K562 (cell line): ENCODE measurements around the gene PLCB1. TPM values are rescaled to one million over a fixed set of nuclear protein-coding genes. Genes with fewer than 3 reads are reported as not detected.

Experiments
- ATAC-seq: fragments of 200-7000 bp; cut with Tn5 transposase; 3 replicates; pipeline ENCODE4 v1.9.1; 2020; ENCODE audit warnings: moderate library complexity
- BruUV-seq: library from RNA; stranded (reverse); fragments of 400-500 nt; replicated peaks from 2 replicates; lab custom pipeline; 2021; lab: Mats Ljungman, UMichigan
- CTCF ChIA-PET: fragments of 300-600 bp; formaldehyde crosslinking; extraction: SDS; loops from one replicate; lab custom pipeline; 2021; ENCODE audit warnings: low intra/inter-chr PET ratio; lab: Yijun Ruan, JAX
- POLR2A ChIA-PET: fragments of 300-600, 350-650 bp; sonication (Branson Sonifier 250); formaldehyde crosslinking; extraction: SDS; loops from one replicate; lab custom pipeline; 2021; ENCODE audit warnings: antibody characterized with exemption, inconsistent platforms; lab: Yijun Ruan, JAX
- DNase-seq, 4 experiments: peaks; one replicate each; pipeline versions ENCODE4 v3.0.0 to v3.0.0-alpha.2; 2011 to 2018; ENCODE audit warnings: low spot score in 3 of 4, mixed read lengths in 3 of 4; ENCODE audit errors: extremely low read depth in 1 of 4
- FAIRE-seq: peaks from 2 replicates; lab custom pipeline; 2011; peaks lifted over from hg19 to GRCh38; lab: Jason Lieb, UNC
- H2AFZ ChIP-seq: 2 replicates; pipeline ENCODE4 v1.6.0; 2011; ENCODE audit warnings: low read depth, low read length, control low read depth, inconsistent platforms
- H3K27ac ChIP-seq: fragments of 200-600 bp; 3 replicates; pipeline ENCODE4 v1.8.0; 2011; ENCODE audit warnings: low read depth, mild to moderate bottlenecking, control low read depth, inconsistent platforms, low read length, moderate library complexity, mixed read lengths; ENCODE audit errors: extremely low read depth
- H3K27me3 ChIP-seq, 2 experiments: fragments of 300-600 bp in 1 of 2; 2 replicates in 1 of 2; 3 replicates in 1 of 2; pipeline versions ENCODE4 v1.6.0 to v1.8.0; 2011; ENCODE audit warnings: inconsistent platforms in 2 of 2, low read length in 2 of 2, mild to moderate bottlenecking in 1 of 2, mixed read lengths in 1 of 2, moderate library complexity in 1 of 2; ENCODE audit not compliant: control insufficient read depth in 2 of 2, insufficient read depth in 2 of 2
- H3K36me3 ChIP-seq: fragments of 300-600 bp; 3 replicates; pipeline ENCODE4 v1.8.0; 2011; ENCODE audit warnings: mild to moderate bottlenecking, low read length, inconsistent platforms; ENCODE audit not compliant: control insufficient read depth, insufficient read depth
- H3K4me1 ChIP-seq, 2 experiments: fragments of 200-600 bp in 1 of 2; replicated peaks in 1 of 2; 2 replicates in 1 of 2; 3 replicates in 1 of 2; pipeline versions ENCODE4 v1.5.1 to v1.8.0; 2011; ENCODE audit warnings: inconsistent platforms in 2 of 2, low read length in 2 of 2, mild to moderate bottlenecking in 1 of 2, mixed read lengths in 1 of 2, moderate library complexity in 1 of 2; ENCODE audit not compliant: control insufficient read depth in 2 of 2, insufficient read depth in 2 of 2
- H3K4me2 ChIP-seq: 2 replicates; pipeline ENCODE4 v1.6.1; 2011; ENCODE audit warnings: low read length, control low read depth, inconsistent platforms, mixed read lengths; ENCODE audit not compliant: insufficient read depth
- H3K4me3 ChIP-seq: fragments of 200-600 bp; sonication (generic), shearing (Covaris generic); 2 replicates; pipeline ENCODE4 v1.5.1; 2016; ENCODE audit warnings: control low read depth, inconsistent platforms
- H3K79me2 ChIP-seq: fragments of 200-600 bp; 3 replicates; pipeline ENCODE4 v1.8.0; 2011; ENCODE audit warnings: low read length, inconsistent platforms; ENCODE audit not compliant: control insufficient read depth, insufficient read depth
- H3K9ac ChIP-seq, 2 experiments: 2 replicates each; pipeline versions ENCODE4 v1.6.0 to v1.6.1; 2011; ENCODE audit warnings: low read depth in 2 of 2, low read length in 2 of 2, control low read depth in 1 of 2, inconsistent platforms in 1 of 2, mild to moderate bottlenecking in 1 of 2, mixed read lengths in 1 of 2; ENCODE audit not compliant: insufficient read depth in 1 of 2
- H3K9me1 ChIP-seq: one replicate; pipeline ENCODE4 v1.6.0; 2011; ENCODE audit warnings: inconsistent platforms, mild to moderate bottlenecking, low read length, moderate library complexity; ENCODE audit not compliant: control insufficient read depth, insufficient read depth
- H3K9me3 ChIP-seq: replicated peaks from 2 replicates; pipeline ENCODE4 v1.5.1; 2011; ENCODE audit warnings: low read depth, low read length, inconsistent platforms; ENCODE audit not compliant: control insufficient read depth, insufficient read depth
- H4K20me1 ChIP-seq: replicated peaks from 2 replicates; pipeline ENCODE4 v1.6.1; 2011; ENCODE audit warnings: low read length, inconsistent platforms, mixed read lengths; ENCODE audit not compliant: control insufficient read depth, insufficient read depth
- CTBP1 ChIP-seq: fragments of 450-650 bp; IDR thresholded peaks from 2 replicates; pipeline ENCODE4 v1.6.1; 2016; ENCODE audit warnings: borderline replicate concordance
- KDM1A ChIP-seq, 2 experiments: fragments of 450-650 bp; IDR thresholded peaks; 2 replicates each; pipeline ENCODE4 v1.6.1; 2016; ENCODE audit warnings: mild to moderate bottlenecking in 2 of 2
- KLF10 ChIP-seq: fragments of 250-450 bp; sonication (Bioruptor Pico); IDR thresholded peaks from 2 replicates; pipeline ENCODE4 v1.6.1; 2021; ENCODE audit warnings: matching md5 sums
- RAD21 ChIP-seq, 2 experiments: fragments of 250-450 bp in 1 of 2; fragments of 450-650 bp in 1 of 2; sonication (Bioruptor Pico) in 1 of 2; formaldehyde crosslinking in 1 of 2; IDR thresholded peaks in 1 of 2; conservative IDR thresholded peaks in 1 of 2; 2 replicates each; pipeline versions ENCODE4 v1.4.0 to v1.8.0; 2020 to 2022; ENCODE audit warnings: mild to moderate bottlenecking in 2 of 2, moderate library complexity in 1 of 2
- RBM22 ChIP-seq: fragments of 200-400 bp; formaldehyde crosslinking; IDR thresholded peaks from 2 replicates; pipeline ENCODE4 v1.6.1; 2018; ENCODE audit warnings: low read length, low read depth; ENCODE audit not compliant: poor library complexity, severe bottlenecking
- TBL1XR1 ChIP-seq, 2 experiments: IDR thresholded peaks; 2 replicates each; pipeline ENCODE4 v1.6.1; 2012; ENCODE audit warnings: improper control_type of control experiment in 2 of 2, low read length in 2 of 2, mild to moderate bottlenecking in 1 of 2
- ZFP36 ChIP-seq: fragments of 150-350 bp; IDR thresholded peaks from 2 replicates; pipeline ENCODE4 v1.6.1; 2018; ENCODE audit warnings: low read length, low read depth; ENCODE audit not compliant: partially characterized antibody
- ZKSCAN8 ChIP-seq: fragments of 200-800 bp; sonication (Bioruptor generic); IDR thresholded peaks from 2 replicates; pipeline ENCODE4 v1.6.1; 2016; ENCODE audit warnings: missing genetic modification characterization, missing compliant biosample characterization
- ZNF253 ChIP-seq: fragments of 250-450 bp; sonication (Bioruptor Pico); conservative IDR thresholded peaks from 2 replicates; pipeline ENCODE4 v1.6.1; 2021; ENCODE audit warnings: mild to moderate bottlenecking
- WGBS: fragments of 100-300 bp; shearing (Covaris generic); methylation state at CpG from one replicate; pipeline ENCODE4 v1.1.6; 2016; ENCODE audit warnings: low coverage, mixed read lengths; ENCODE audit not compliant: insufficient coverage; ENCODE audit errors: missing lambda C conversion rate; 5-methylcytosine and 5-hydroxymethylcytosine counted together
- in situ Hi-C: fragments of 300-500 bp; cut with MboI; formaldehyde crosslinking; loops from 4 replicates; pipeline ENCODE4 v1.15.0; 2018; ENCODE audit warnings: inconsistent platforms, mixed read lengths
- intact Hi-C: fragments of 100-400 bp; cut with micrococcal nuclease; formaldehyde crosslinking; loops from 2 replicates; pipeline ENCODE4 v1.14.2; 2022
- polyA plus RNA-seq, 8 experiments: library from polyadenylated mRNA; depleted of rRNA in 4 of 8; stranded (reverse) in 5 of 8; unstranded in 3 of 8; fragments of >200 nt; fragmentation: Nextera tagmentation in 2 of 8; fragmentation: Illumina TruSeq in 1 of 8; extraction: Ambion mirVana in 2 of 8; extraction: Trizol in 1 of 8; gene quantifications; 2 replicates each; pipeline versions ENCODE4 v1.2.1 to v1.2.3, GENCODE V29; 2011 to 2014; ENCODE audit warnings: inconsistent platforms in 1 of 8, missing spikeins in 1 of 8
- total RNA-seq, 7 experiments: library from RNA; depleted of rRNA in 6 of 7; stranded (reverse); fragments of >200 nt in 6 of 7; fragmentation: Illumina TruSeq in 2 of 7; extraction: Trizol in 2 of 7; gene quantifications; 2 replicates each; pipeline versions ENCODE4 v1.2.1 to v1.2.3, GENCODE V29; 2011 to 2021; ENCODE audit warnings: low replicate concordance in 1 of 7
- TF ChIP-seq, protein P1 (sequence below): sonication (generic); formaldehyde crosslinking; IDR thresholded peaks from 2 replicates; pipeline ENCODE4 v1.8.1; 2023; ENCODE audit warnings: mild to moderate bottlenecking, missing genetic modification reagents
- TF ChIP-seq, protein P2 (sequence below): fragments of 450-650 bp; IDR thresholded peaks from 2 replicates; pipeline ENCODE4 v1.6.1; 2016; ENCODE audit warnings: borderline replicate concordance
- TF ChIP-seq, protein P3 (sequence below): sonication (generic); formaldehyde crosslinking; IDR thresholded peaks from 2 replicates; pipeline ENCODE4 v1.8.1; 2023; ENCODE audit warnings: mild to moderate bottlenecking, missing genetic modification reagents

Gene PLCB1
- total and polyA plus RNA-seq, 9 of the 15 experiments (the other 6 are each of a cell fraction or from before 2014, with no cell fraction given) = 0.34 to 3.1 (median 1.3) TPM

DNA sequence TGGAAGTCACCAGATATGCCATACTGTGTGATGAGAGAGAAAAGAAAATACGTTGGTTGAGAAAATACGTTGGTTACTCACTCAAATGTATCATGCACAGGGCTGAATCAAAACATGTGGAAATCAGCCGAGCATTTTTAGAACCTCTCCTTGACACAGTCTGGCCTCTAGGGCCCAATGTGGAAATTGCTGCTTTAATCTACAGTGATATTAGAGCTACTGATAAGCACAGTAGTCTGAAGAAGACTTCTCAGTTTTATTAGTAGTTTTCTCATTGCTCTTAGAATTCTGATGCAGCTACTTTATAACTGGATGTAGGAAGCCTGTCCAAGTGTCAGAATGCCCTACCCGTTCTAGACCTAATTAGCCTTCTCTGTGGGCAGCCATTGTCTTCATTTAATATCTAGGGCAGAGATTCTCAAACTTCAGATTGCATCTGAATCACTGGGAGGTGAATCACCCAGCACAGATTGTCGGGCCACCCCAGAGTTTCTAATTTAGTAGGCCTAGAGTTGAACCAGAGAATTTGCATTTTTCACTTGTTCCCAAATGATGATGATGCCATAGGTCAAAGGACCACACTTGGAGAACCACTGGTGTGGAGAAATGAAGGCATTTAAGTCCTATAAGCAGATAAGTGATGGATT, 229.1 kb downstream of the PLCB1 start:
- intact Hi-C loops = no loop called here
- Histone ChIP-seq H3K9me3 (0 out of 2 replicates have a peak, but pooled peaks cover 2% of the 10 kb centered on the region), H3K27me3 (no peaks in the 10 kb centered on the region), H3K9ac (no peak overlapping the region), H3K9me1 (no peaks in the 10 kb centered on the region), H3K4me3 (no peak overlapping the region), H3K4me1 (no peaks in the 10 kb centered on the region), H4K20me1 (no peaks in the 10 kb centered on the region), H3K36me3 (no peaks in the 10 kb centered on the region), H3K4me2 (no peak overlapping the region), H3K79me2 (no peaks in the 10 kb centered on the region), H2AFZ (no peak overlapping the region), H3K27ac (no peak overlapping the region)
- POLR2A ChIA-PET = no interaction called here
- ATAC-seq (no peak), DNase-seq (no peak), FAIRE-seq (no peak)
- in situ Hi-C loops = no loop called here
- WGBS = 2% methylated on average over 5 of the region's 5 CpGs
- BruUV-seq = no TSS peak
- CTCF ChIA-PET = no interaction called here
- TF ChIP-seq KLF10 (CRISPR knock-in tag) (no peak), RAD21 (CRISPR knock-in tag; conservative IDR thresholded peaks at IDR 0.05 in 1 of 2, IDR thresholded peaks at IDR 0.05 in 1 of 2) (no peak), CTBP1 (no peak), ZKSCAN8 (CRISPR knock-in tag) (no peak), ZFP36 (no peak), KDM1A (IDR thresholded peaks at IDR 0.05) (no peak), ZNF253 (CRISPR knock-in tag) (no peak), TBL1XR1 (IDR thresholded peaks at IDR 0.05; ENCODE audit: low read length in 2 of 2) (no peak), RBM22 (no peak)
- TF ChIP-seq, protein P1, sequence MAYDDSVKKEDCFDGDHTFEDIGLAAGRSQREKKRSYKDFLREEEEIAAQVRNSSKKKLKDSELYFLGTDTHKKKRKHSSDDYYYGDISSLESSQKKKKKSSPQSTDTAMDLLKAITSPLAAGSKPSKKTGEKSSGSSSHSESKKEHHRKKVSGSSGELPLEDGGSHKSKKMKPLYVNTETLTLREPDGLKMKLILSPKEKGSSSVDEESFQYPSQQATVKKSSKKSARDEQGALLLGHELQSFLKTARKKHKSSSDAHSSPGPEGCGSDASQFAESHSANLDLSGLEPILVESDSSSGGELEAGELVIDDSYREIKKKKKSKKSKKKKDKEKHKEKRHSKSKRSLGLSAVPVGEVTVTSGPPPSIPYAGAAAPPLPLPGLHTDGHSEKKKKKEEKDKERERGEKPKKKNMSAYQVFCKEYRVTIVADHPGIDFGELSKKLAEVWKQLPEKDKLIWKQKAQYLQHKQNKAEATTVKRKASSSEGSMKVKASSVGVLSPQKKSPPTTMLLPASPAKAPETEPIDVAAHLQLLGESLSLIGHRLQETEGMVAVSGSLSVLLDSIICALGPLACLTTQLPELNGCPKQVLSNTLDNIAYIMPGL (CRISPR knock-in tag) = no peak
- TF ChIP-seq, protein P2, sequence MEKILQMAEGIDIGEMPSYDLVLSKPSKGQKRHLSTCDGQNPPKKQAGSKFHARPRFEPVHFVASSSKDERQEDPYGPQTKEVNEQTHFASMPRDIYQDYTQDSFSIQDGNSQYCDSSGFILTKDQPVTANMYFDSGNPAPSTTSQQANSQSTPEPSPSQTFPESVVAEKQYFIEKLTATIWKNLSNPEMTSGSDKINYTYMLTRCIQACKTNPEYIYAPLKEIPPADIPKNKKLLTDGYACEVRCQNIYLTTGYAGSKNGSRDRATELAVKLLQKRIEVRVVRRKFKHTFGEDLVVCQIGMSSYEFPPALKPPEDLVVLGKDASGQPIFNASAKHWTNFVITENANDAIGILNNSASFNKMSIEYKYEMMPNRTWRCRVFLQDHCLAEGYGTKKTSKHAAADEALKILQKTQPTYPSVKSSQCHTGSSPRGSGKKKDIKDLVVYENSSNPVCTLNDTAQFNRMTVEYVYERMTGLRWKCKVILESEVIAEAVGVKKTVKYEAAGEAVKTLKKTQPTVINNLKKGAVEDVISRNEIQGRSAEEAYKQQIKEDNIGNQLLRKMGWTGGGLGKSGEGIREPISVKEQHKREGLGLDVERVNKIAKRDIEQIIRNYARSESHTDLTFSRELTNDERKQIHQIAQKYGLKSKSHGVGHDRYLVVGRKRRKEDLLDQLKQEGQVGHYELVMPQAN = no peak
- TF ChIP-seq, protein P3, sequence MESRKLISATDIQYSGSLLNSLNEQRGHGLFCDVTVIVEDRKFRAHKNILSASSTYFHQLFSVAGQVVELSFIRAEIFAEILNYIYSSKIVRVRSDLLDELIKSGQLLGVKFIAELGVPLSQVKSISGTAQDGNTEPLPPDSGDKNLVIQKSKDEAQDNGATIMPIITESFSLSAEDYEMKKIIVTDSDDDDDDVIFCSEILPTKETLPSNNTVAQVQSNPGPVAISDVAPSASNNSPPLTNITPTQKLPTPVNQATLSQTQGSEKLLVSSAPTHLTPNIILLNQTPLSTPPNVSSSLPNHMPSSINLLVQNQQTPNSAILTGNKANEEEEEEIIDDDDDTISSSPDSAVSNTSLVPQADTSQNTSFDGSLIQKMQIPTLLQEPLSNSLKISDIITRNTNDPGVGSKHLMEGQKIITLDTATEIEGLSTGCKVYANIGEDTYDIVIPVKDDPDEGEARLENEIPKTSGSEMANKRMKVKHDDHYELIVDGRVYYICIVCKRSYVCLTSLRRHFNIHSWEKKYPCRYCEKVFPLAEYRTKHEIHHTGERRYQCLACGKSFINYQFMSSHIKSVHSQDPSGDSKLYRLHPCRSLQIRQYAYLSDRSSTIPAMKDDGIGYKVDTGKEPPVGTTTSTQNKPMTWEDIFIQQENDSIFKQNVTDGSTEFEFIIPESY (CRISPR knock-in tag) = no peak
